ENCODE data around the gene RHPN2. TPM values are rescaled to one million over a fixed set of nuclear protein-coding genes. Genes with fewer than 3 reads are reported as not detected.

RHPN2 gene
- total and polyA plus RNA-seq, 2 of the 13 experiments (the other 11 are each of a cell fraction or from before 2014, with no cell fraction given) = 20.3 to 48.0 TPM

DNA sequence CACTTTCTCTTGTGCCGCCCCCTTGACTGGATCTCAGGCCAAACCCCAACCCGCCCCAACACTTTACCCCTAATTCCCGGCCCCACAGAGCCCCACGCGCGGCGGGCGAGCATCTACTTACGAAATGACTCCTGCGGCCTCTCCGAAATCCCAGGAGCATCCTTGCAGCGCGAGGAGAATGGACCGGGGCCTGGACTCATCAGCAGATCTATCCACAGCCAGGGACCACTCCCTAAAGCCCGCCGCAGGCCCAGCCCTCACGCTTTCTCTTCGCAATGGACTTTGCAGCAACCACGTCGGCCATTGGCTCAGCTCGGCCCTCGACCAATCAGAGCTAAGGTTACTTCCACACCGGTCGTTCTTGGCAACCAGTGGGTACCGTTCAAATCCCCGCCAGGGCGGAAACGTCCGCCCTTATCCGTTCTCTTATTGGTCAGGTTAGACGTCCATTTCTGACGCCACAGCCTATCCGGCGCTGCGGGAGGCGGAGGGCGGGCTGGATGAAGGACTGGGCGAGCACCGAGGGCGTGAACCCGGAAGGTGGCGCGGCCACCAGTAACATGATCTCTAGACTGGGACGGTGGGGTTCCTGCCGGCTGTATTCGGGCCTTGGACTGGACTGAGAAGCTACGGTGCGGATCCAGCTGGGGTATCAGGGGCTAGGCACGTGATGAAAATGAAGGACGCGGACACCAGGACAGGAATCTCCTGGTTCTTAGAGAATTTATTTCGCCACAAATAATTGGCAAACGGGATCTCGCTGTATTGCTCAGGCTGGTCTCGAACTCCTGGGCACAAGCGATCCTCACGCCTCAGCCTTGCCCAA lies 92.8 kb downstream of the RHPN2 start, which contains the start of the genes CEP89 and FAAP24 (continued):
- TF ChIP-seq HOXA5 (CRISPR knock-in tag; IDR thresholded peaks at IDR 0.05) = no peak
- no peak for TF ChIP-seq ZNF549 (CRISPR knock-in tag; IDR thresholded peaks at IDR 0.05)
- TF ChIP-seq, protein P1, sequence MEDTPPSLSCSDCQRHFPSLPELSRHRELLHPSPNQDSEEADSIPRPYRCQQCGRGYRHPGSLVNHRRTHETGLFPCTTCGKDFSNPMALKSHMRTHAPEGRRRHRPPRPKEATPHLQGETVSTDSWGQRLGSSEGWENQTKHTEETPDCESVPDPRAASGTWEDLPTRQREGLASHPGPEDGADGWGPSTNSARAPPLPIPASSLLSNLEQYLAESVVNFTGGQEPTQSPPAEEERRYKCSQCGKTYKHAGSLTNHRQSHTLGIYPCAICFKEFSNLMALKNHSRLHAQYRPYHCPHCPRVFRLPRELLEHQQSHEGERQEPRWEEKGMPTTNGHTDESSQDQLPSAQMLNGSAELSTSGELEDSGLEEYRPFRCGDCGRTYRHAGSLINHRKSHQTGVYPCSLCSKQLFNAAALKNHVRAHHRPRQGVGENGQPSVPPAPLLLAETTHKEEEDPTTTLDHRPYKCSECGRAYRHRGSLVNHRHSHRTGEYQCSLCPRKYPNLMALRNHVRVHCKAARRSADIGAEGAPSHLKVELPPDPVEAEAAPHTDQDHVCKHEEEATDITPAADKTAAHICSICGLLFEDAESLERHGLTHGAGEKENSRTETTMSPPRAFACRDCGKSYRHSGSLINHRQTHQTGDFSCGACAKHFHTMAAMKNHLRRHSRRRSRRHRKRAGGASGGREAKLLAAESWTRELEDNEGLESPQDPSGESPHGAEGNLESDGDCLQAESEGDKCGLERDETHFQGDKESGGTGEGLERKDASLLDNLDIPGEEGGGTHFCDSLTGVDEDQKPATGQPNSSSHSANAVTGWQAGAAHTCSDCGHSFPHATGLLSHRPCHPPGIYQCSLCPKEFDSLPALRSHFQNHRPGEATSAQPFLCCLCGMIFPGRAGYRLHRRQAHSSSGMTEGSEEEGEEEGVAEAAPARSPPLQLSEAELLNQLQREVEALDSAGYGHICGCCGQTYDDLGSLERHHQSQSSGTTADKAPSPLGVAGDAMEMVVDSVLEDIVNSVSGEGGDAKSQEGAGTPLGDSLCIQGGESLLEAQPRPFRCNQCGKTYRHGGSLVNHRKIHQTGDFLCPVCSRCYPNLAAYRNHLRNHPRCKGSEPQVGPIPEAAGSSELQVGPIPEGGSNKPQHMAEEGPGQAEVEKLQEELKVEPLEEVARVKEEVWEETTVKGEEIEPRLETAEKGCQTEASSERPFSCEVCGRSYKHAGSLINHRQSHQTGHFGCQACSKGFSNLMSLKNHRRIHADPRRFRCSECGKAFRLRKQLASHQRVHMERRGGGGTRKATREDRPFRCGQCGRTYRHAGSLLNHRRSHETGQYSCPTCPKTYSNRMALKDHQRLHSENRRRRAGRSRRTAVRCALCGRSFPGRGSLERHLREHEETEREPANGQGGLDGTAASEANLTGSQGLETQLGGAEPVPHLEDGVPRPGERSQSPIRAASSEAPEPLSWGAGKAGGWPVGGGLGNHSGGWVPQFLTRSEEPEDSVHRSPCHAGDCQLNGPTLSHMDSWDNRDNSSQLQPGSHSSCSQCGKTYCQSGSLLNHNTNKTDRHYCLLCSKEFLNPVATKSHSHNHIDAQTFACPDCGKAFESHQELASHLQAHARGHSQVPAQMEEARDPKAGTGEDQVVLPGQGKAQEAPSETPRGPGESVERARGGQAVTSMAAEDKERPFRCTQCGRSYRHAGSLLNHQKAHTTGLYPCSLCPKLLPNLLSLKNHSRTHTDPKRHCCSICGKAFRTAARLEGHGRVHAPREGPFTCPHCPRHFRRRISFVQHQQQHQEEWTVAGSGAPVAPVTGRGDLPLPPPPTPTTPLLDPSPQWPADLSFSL (CRISPR knock-in tag; IDR thresholded peaks at IDR 0.05) = no peak
- no peak for TF ChIP-seq HDAC6 (IDR thresholded peaks at IDR 0.05; ENCODE audit: low read depth, low read length)
- peak in 1 of 2 experiments; percentile 93; a peak in 2 of 4 replicates for TF ChIP-seq KLF16 (CRISPR knock-in tag; IDR thresholded peaks at IDR 0.05)
- no peak for TF ChIP-seq ZNF720 (CRISPR knock-in tag; IDR thresholded peaks at IDR 0.05)
- TF ChIP-seq ADNP (CRISPR knock-in tag; IDR thresholded peaks at IDR 0.05) = no peak
- TF ChIP-seq KDM1A (CRISPR knock-in tag; IDR thresholded peaks at IDR 0.05) = no peak
- TF ChIP-seq, protein P2, sequence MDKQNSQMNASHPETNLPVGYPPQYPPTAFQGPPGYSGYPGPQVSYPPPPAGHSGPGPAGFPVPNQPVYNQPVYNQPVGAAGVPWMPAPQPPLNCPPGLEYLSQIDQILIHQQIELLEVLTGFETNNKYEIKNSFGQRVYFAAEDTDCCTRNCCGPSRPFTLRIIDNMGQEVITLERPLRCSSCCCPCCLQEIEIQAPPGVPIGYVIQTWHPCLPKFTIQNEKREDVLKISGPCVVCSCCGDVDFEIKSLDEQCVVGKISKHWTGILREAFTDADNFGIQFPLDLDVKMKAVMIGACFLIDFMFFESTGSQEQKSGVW (CRISPR knock-in tag; IDR thresholded peaks at IDR 0.05; ENCODE audit: borderline replicate concordance) = no peak
- peak; percentile 86 for TF ChIP-seq ZFP90 (CRISPR knock-in tag; IDR thresholded peaks at IDR 0.05; ENCODE audit: borderline replicate concordance)
- TF ChIP-seq MED13 (CRISPR knock-in tag; IDR thresholded peaks at IDR 0.05) = no peak
- TF ChIP-seq ZSCAN25 (CRISPR knock-in tag; IDR thresholded peaks at IDR 0.05) = no peak
- TF ChIP-seq ZBTB2 (CRISPR knock-in tag; IDR thresholded peaks at IDR 0.05; ENCODE audit: low read depth) = peak; percentile 78; the same call in 1 of the 2 replicates
- no peak for TF ChIP-seq BRCA1 (CRISPR knock-in tag; IDR thresholded peaks at IDR 0.05)
- peak; percentile 79 for TF ChIP-seq ZMYM4 (CRISPR knock-in tag; IDR thresholded peaks at IDR 0.05)
- no peak for TF ChIP-seq ZNF225 (CRISPR knock-in tag; IDR thresholded peaks at IDR 0.05)
- TF ChIP-seq RBM22 (optimal IDR thresholded peaks at IDR 0.05; ENCODE audit: low read length) = peak; percentile 35
- no peak for TF ChIP-seq KAT7 (CRISPR knock-in tag; IDR thresholded peaks at IDR 0.05; ENCODE audit: borderline replicate concordance)
- peak; percentile 76; the same call in 1 of the 2 replicates for TF ChIP-seq ZNF816 (CRISPR knock-in tag; IDR thresholded peaks at IDR 0.05; ENCODE audit: borderline replicate concordance)

All from HepG2 (cell line).